GM18519 (cell line): Measurements from ENCODE around the gene NMRK2.
A peak's percentile ranks its signal among the peaks of the same experiment; 100 is the strongest.
"Not testable (repeated sequence)": the region's sequence is repeated elsewhere in the genome, so short reads cannot be mapped to it uniquely, and the experiment has no call there.

Experiments used
- ATAC-seq: cut with Tn5 transposase; IDR thresholded peaks from one replicate; pipeline ENCODE4 v1.9.1; 2021; ENCODE audit warnings: mild to moderate bottlenecking, moderate library complexity; ENCODE audit not compliant: unreplicated experiment, low FRiP score

The NMRK2 gene

GRCh38 chr19:3963458-3964255 lies 30.8 kb downstream of the NMRK2 start:
- no peak for ATAC-seq

- ATAC-seq: no peak
Observed at GRCh38 chr19:3964256-3965194, 31.7 kb downstream of the NMRK2 start.

- ATAC-seq: no peak
Observed at GRCh38 chr19:3966051-3967017, 33.5 kb downstream of the NMRK2 start.

GRCh38 chr19:3967983-3968382 lies 35.1 kb downstream of the NMRK2 start:
- not testable (repeated sequence) for ATAC-seq

- no peak for ATAC-seq
Observed at GRCh38 chr19:3968556-3969434, 35.9 kb downstream of the NMRK2 start.

- no peak for ATAC-seq
Observed at GRCh38 chr19:3969435-3970312, 36.8 kb downstream of the NMRK2 start.

GRCh38 chr19:3970313-3970807 lies 37.5 kb downstream of the NMRK2 start:
- no peak for ATAC-seq

GRCh38 chr19:3970808-3971598 lies 38.1 kb downstream of the NMRK2 start, which contains the start of gene DAPK3:
Gene DAPK3, minus strand, starts transcription at chr19:3971099. Its CDS starts 1,364 bp downstream, at chr19:3969735.
- ATAC-seq: peak; percentile 86

- ATAC-seq: no peak
Observed at GRCh38 chr19:3975144-3975543, 42.3 kb downstream of the NMRK2 start.

GRCh38 chr19:3975637-3976087 lies 42.8 kb downstream of the NMRK2 start:
- no peak for ATAC-seq

- ATAC-seq: no peak
Observed at GRCh38 chr19:3976495-3977241, 43.8 kb downstream of the NMRK2 start.

- no peak for ATAC-seq
Observed at GRCh38 chr19:3977242-3978143, 44.6 kb downstream of the NMRK2 start.

- no peak for ATAC-seq
Observed at GRCh38 chr19:3978145-3978544, 45.3 kb downstream of the NMRK2 start.

- no peak for ATAC-seq
Observed at GRCh38 chr19:3979289-3979673, 46.4 kb downstream of the NMRK2 start.

- no peak for ATAC-seq
Observed at GRCh38 chr19:3979674-3980352, 46.9 kb downstream of the NMRK2 start.
